Right lobe of liver (tissue), 6 donors: ENCODE data around the gene EDA. TPM values are rescaled to one million over a fixed set of nuclear protein-coding genes. Genes with fewer than 3 reads are reported as not detected.

Source experiments
- ATAC-seq, 4 donors: fragments of 200-7000 bp; cut with Tn5 transposase; one replicate each; pipeline ENCODE4 v1.9.1; 2020; ENCODE audit warnings: mild to moderate bottlenecking in 4 of 4, moderate library complexity in 4 of 4
- DNase-seq, 3 donors: peaks; one replicate each; pipeline ENCODE4 v3.0.0-alpha.2; 2020
- H3K27ac ChIP-seq, 3 donors: fragments of 200-600 bp; one replicate each; pipeline ENCODE4 v1.8.0; 2022
- H3K27me3 ChIP-seq, 2 donors: fragments of 200-600 bp; one replicate each; pipeline ENCODE4 v1.8.0; 2022
- H3K36me3 ChIP-seq, 4 donors: fragments of 200-600 bp; sonication (generic) in 1 of 4; one replicate each; pipeline versions ENCODE4 v1.5.1 to v1.8.0; 2017 to 2022; ENCODE audit warnings: control low read depth in 1 of 4
- H3K4me1 ChIP-seq, 4 donors: fragments of 200-600 bp; sonication (generic) in 1 of 4; one replicate each; pipeline versions ENCODE4 v1.5.1 to v1.8.0; 2017 to 2022; ENCODE audit warnings: control low read depth in 1 of 4
- H3K4me3 ChIP-seq, 3 donors: fragments of 200-600 bp; one replicate each; pipeline ENCODE4 v1.8.0; 2022
- H3K9me3 ChIP-seq, 4 donors: fragments of 200-600 bp; sonication (generic) in 1 of 4; one replicate each; pipeline versions ENCODE4 v1.5.1 to v1.8.0; 2017 to 2022; ENCODE audit warnings: control low read depth in 1 of 4
- CTCF ChIP-seq, 4 donors: fragments of 200-600 bp in 3 of 4; fragments of 450-650 bp in 1 of 4; IDR thresholded peaks; one replicate each; pipeline versions ENCODE4 v1.5.1 to v1.8.0; 2016 to 2022; ENCODE audit warnings: antibody characterized with exemption in 4 of 4, mild to moderate bottlenecking in 2 of 4
- POLR2A ChIP-seq: fragments of 450-650 bp; IDR thresholded peaks from one replicate; pipeline ENCODE4 v1.6.1; 2017; ENCODE audit warnings: antibody characterized with exemption, mild to moderate bottlenecking
- WGBS: methylation state at CpG from one replicate; pipeline ENCODE4 v1.1.6; 2018; ENCODE audit warnings: low coverage, low lambda C conversion rate; ENCODE audit not compliant: insufficient coverage; ENCODE audit errors: missing lambda C conversion rate; 5-methylcytosine and 5-hydroxymethylcytosine counted together
- intact Hi-C, 2 donors: fragments of 100-400 bp; cut with DNase I; formaldehyde crosslinking; loops; one replicate each; pipeline versions ENCODE4 v1.11.2 to v1.14.1; 2022
- total RNA-seq, 6 experiments: library from RNA; depleted of rRNA in 2 of 6; stranded (reverse); fragments of >200 nt in 2 of 6; fragmentation: NEBNext Ultra II Directional in 3 of 6; extraction: Animal tissue kit (Norgen Biotek cat#: 25700) in 3 of 6; gene quantifications; one replicate each; pipeline versions ENCODE4 v1.1.0 to v1.2.4, GENCODE V29; 2016 to 2023
- donor health status: DM: no; HTN: yes; CAD: no.
- donor health status: DM: no; HTN: no; CAD: no.
- donor health status: DM: no; HTN: no; CAD: no.
- donor health status: DM: no; HTN: yes; CAD: no.
- donor health status: DM: no; HTN: yes; CAD: no.

EDA gene
- total RNA-seq, 6 experiments from 2014 or later: 1.7 to 2.7 (median 2.1) TPM

- Histone ChIP-seq H3K27me3 (peaks cover 0 to 3% of the 10 kb centered on the region in 2 donors), H3K4me1 (no peaks in the 10 kb centered on the region), H3K36me3 (no peaks in the 10 kb centered on the region), H3K4me3 (no peak overlapping the region), H3K9me3 (no peaks in the 10 kb centered on the region), H3K27ac (no peak overlapping the region)
- TF ChIP-seq CTCF (IDR thresholded peaks at IDR 0.05) (no peak), POLR2A (no peak)
- ATAC-seq (no peak), DNase-seq (no peak)
- intact Hi-C loops: loop anchor here in 1 of 2 donors (5.0 kb wide), 1 partner anchor 78 kb away; no protein-coding TSS in a partner anchor
- 61% methylated on average over 7 of the region's 7 CpGs for WGBS
Measured at GRCh38 chrX:69615342-69615741, 571 bp upstream of the EDA start.

- no peaks in the 10 kb centered on the region for H3K36me3 ChIP-seq
- no peaks in the 10 kb centered on the region for H3K9me3 ChIP-seq
- DNase-seq: peak; percentile 31 to 51 (median 32)
- H3K27ac ChIP-seq: no peak overlapping the region
- H3K4me1 ChIP-seq: no peaks in the 10 kb centered on the region
- 10% methylated on average over 7 of the region's 53 CpGs for WGBS
- intact Hi-C loops: loop anchor here in 1 of 2 donors (5.0 kb wide), 1 partner anchor 79 kb away; no protein-coding TSS in a partner anchor
- peak overlapping the region; percentile 43 to 59 (median 43) for H3K4me3 ChIP-seq
- no peak for TF ChIP-seq POLR2A
- TF ChIP-seq CTCF (IDR thresholded peaks at IDR 0.05): no peak
- H3K27me3 ChIP-seq: peaks cover 0 to 3% of the 10 kb centered on the region in 2 donors
- ATAC-seq: peak in 1 of 4 donors; percentile 8
Measured at GRCh38 chrX:69616457-69617203, 717 bp downstream of the EDA start.

GRCh38 chrX:69618803-69619202 lies 2.9 kb downstream of the EDA start:
- ATAC-seq: peak; percentile 38 to 54 (median 42)
- H3K9me3 ChIP-seq: no peaks in the 10 kb centered on the region
- no peak overlapping the region for H3K27ac ChIP-seq
- H3K4me3 ChIP-seq: no peak overlapping the region
- 0% methylated on average over 1 of the region's 1 CpG for WGBS
- no peaks in the 10 kb centered on the region for H3K4me1 ChIP-seq
- intact Hi-C loops: loop anchor here in 1 of 2 donors (5.0 kb wide), 1 partner anchor 82 kb away; no protein-coding TSS in a partner anchor
- peaks cover 0 to 3% of the 10 kb centered on the region in 2 donors for H3K27me3 ChIP-seq
- H3K36me3 ChIP-seq: no peaks in the 10 kb centered on the region
- TF ChIP-seq CTCF (IDR thresholded peaks at IDR 0.05) (peak; percentile 57 to 64 (median 62)), POLR2A (no peak)
- peak in 1 of 3 donors; percentile 40 for DNase-seq

- 21% methylated on average over 1 of the region's 1 CpG for WGBS
- no peaks in the 10 kb centered on the region for H3K36me3 ChIP-seq
- no peak overlapping the region for H3K27ac ChIP-seq
- no peak for DNase-seq
- no peaks in the 10 kb centered on the region for H3K9me3 ChIP-seq
- intact Hi-C loops: no loop called here
- no peak for TF ChIP-seq POLR2A
- no peak for TF ChIP-seq CTCF (IDR thresholded peaks at IDR 0.05)
- ATAC-seq: no peak
- H3K27me3 ChIP-seq: no peaks in the 10 kb centered on the region
- no peaks in the 10 kb centered on the region for H3K4me1 ChIP-seq
- no peak overlapping the region for H3K4me3 ChIP-seq
Measured at GRCh38 chrX:69626129-69626528, 10.2 kb downstream of the EDA start.
